Progenitor cell of endocrine pancreas (in vitro differentiated cells): ENCODE measurements around the gene ZP1. TPM values are rescaled to one million over a fixed set of nuclear protein-coding genes. Genes with fewer than 3 reads are reported as not detected.

Experiments used
- DNase-seq: peaks from one replicate; pipeline ENCODE4 v3.0.0; 2021; ENCODE audit warnings: low spot score; ENCODE audit not compliant: unreplicated experiment
- H3K27ac Mint-ChIP-seq: 2 replicates; pipeline ENCODE4 v1.8.0; 2021; ENCODE audit warnings: mild to moderate bottlenecking, moderate library complexity, mixed read lengths
- H3K27me3 Mint-ChIP-seq: 2 replicates; pipeline ENCODE4 v1.8.0; 2021; ENCODE audit warnings: mixed read lengths
- H3K36me3 Mint-ChIP-seq: 2 replicates; pipeline ENCODE4 v1.8.0; 2022; ENCODE audit warnings: mixed read lengths; ENCODE audit not compliant: insufficient read depth
- H3K4me1 Mint-ChIP-seq: 2 replicates; pipeline ENCODE4 v1.8.0; 2021; ENCODE audit warnings: low read depth, mixed read lengths
- H3K4me3 Mint-ChIP-seq: 2 replicates; pipeline ENCODE4 v1.8.0; 2021; ENCODE audit warnings: low read depth, mild to moderate bottlenecking, moderate library complexity, mixed read lengths
- H3K9me3 Mint-ChIP-seq: 2 replicates; pipeline ENCODE4 v1.8.0; 2021; ENCODE audit warnings: low read depth, mixed read lengths
- CTCF ChIP-seq: fragments of 200-600 bp; sonication (generic); IDR thresholded peaks from one replicate; pipeline ENCODE4 v1.5.0; 2021; ENCODE audit warnings: antibody characterized with exemption, mild to moderate bottlenecking; ENCODE audit not compliant: unreplicated experiment
- total RNA-seq: library from RNA; stranded (reverse); gene quantifications from 2 replicates; pipeline ENCODE4 v1.2.1, GENCODE V29; 2021

ZP1 gene
- total RNA-seq, 1 donor from 2014 or later, result not detected

- no peak for TF ChIP-seq CTCF
- Mint-ChIP-seq H3K36me3 (no peaks in the 10 kb centered on the region), H3K9me3 (no peaks in the 10 kb centered on the region), H3K27me3 (peaks cover 6% of the 10 kb centered on the region), H3K27ac (no peak overlapping the region), H3K4me1 (peaks cover 13% of the 10 kb centered on the region), H3K4me3 (no peak overlapping the region)
- no peak for DNase-seq
Measured at GRCh38 chr11:60859616-60860250, 7.6 kb upstream of the ZP1 start.

GRCh38 chr11:60860943-60861342, 6.4 kb upstream of the ZP1 start:
- no peak for TF ChIP-seq CTCF
- Mint-ChIP-seq H3K4me1 (peaks cover 6% of the 10 kb centered on the region), H3K27me3 (peaks cover 3% of the 10 kb centered on the region), H3K36me3 (no peaks in the 10 kb centered on the region), H3K9me3 (no peaks in the 10 kb centered on the region), H3K4me3 (no peak overlapping the region), H3K27ac (no peak overlapping the region)
- no peak for DNase-seq

- DNase-seq, result no peak
- no peak overlapping the region for H3K4me3 Mint-ChIP-seq
- no peak for TF ChIP-seq CTCF
- H3K4me1 Mint-ChIP-seq, result peaks cover 3% of the 10 kb centered on the region
- H3K9me3 Mint-ChIP-seq, result no peaks in the 10 kb centered on the region
- no peaks in the 10 kb centered on the region for H3K36me3 Mint-ChIP-seq
- no peak overlapping the region for H3K27ac Mint-ChIP-seq
- H3K27me3 Mint-ChIP-seq, result peaks cover 3% of the 10 kb centered on the region
Measured at GRCh38 chr11:60862171-60862570, 5.2 kb upstream of the ZP1 start.

GRCh38 chr11:60863550-60864521, 3.5 kb upstream of the ZP1 start:
- Mint-ChIP-seq H3K9me3 (no peaks in the 10 kb centered on the region), H3K4me1 (peaks cover 3% of the 10 kb centered on the region), H3K27ac (no peak overlapping the region), H3K27me3 (peaks cover 3% of the 10 kb centered on the region), H3K4me3 (no peak overlapping the region), H3K36me3 (no peaks in the 10 kb centered on the region)
- DNase-seq, result no peak
- no peak for TF ChIP-seq CTCF

GRCh38 chr11:60864856-60865513, 2.4 kb upstream of the ZP1 start:
- DNase-seq, result no peak
- no peak for TF ChIP-seq CTCF
- Mint-ChIP-seq H3K4me1 (peaks cover 3% of the 10 kb centered on the region), H3K27ac (no peak overlapping the region), H3K4me3 (no peak overlapping the region), H3K9me3 (no peaks in the 10 kb centered on the region), H3K27me3 (peaks cover 3% of the 10 kb centered on the region), H3K36me3 (no peaks in the 10 kb centered on the region)
